PC-9 (cell line): ENCODE results near the gene NECAB2. TPM values are rescaled to one million over a fixed set of nuclear protein-coding genes. Genes with fewer than 3 reads are reported as not detected.
A peak's percentile ranks its signal among the peaks of the same experiment; 100 is the strongest.

Source experiments
- BruUV-seq: library from RNA; stranded (reverse); fragments of 400-500 nt; replicated peaks from 2 replicates; lab custom pipeline; 2021; lab: Mats Ljungman, UMichigan
- CTCF ChIA-PET: fragments of 300-600 bp; sonication (Branson Sonifier 250); formaldehyde crosslinking; loops from one replicate; lab custom pipeline; 2022; ENCODE audit warnings: antibody characterized with exemption; lab: Charles Lee
- POLR2A ChIA-PET: fragments of 300-600 bp; sonication (Branson Sonifier 250); formaldehyde crosslinking; loops from one replicate; lab custom pipeline; 2022; ENCODE audit warnings: antibody characterized with exemption; ENCODE audit not compliant: unreplicated experiment; lab: Charles Lee
- DNase-seq, 2 experiments: peaks; one replicate each; pipeline versions ENCODE4 v3.0.0 to v3.0.0-alpha.2; 2015 to 2022; ENCODE audit warnings: mixed read lengths in 1 of 2
- H2AFZ ChIP-seq: fragments of 200-600 bp; sonication (generic); 2 replicates; pipeline ENCODE4 v1.8.1; 2017; ENCODE audit warnings: antibody characterized with exemption
- H3F3A ChIP-seq: fragments of 200-600 bp; sonication (generic); 2 replicates; pipeline ENCODE4 v1.8.1; 2017; ENCODE audit warnings: antibody characterized with exemption, mild to moderate bottlenecking, low read depth; ENCODE audit not compliant: insufficient read depth
- H3K27ac ChIP-seq: fragments of 200-600 bp; sonication (generic); 2 replicates; pipeline ENCODE4 v1.6.1; 2016; ENCODE audit warnings: mixed run types
- H3K27me3 ChIP-seq: fragments of 200-600 bp; sonication (generic); 2 replicates; pipeline ENCODE4 v1.6.1; 2016; ENCODE audit warnings: low read depth, mixed run types; ENCODE audit not compliant: insufficient read depth
- H3K36me3 ChIP-seq: fragments of 200-600 bp; sonication (generic); 2 replicates; pipeline ENCODE4 v1.6.1; 2016; ENCODE audit warnings: low read depth, mixed run types
- H3K4me1 ChIP-seq: fragments of 200-600 bp; sonication (generic); replicated peaks from 2 replicates; pipeline ENCODE4 v1.6.1; 2016; ENCODE audit warnings: mixed run types; ENCODE audit not compliant: insufficient read depth
- H3K4me2 ChIP-seq: fragments of 200-600 bp; sonication (generic); 2 replicates; pipeline ENCODE4 v1.6.1; 2017; ENCODE audit warnings: mixed run types
- H3K4me3 ChIP-seq: fragments of 200-600 bp; sonication (generic); 2 replicates; pipeline ENCODE4 v1.6.1; 2016; ENCODE audit warnings: mixed run types
- H3K79me2 ChIP-seq: fragments of 200-600 bp; sonication (generic); 2 replicates; pipeline ENCODE4 v1.6.1; 2017; ENCODE audit warnings: low read depth, mixed run types
- H3K9me2 ChIP-seq: fragments of 200-600 bp; sonication (generic); 2 replicates; pipeline ENCODE4 v1.8.1; 2017; ENCODE audit warnings: mild to moderate bottlenecking; ENCODE audit not compliant: insufficient read depth
- H3K9me3 ChIP-seq: fragments of 200-600 bp; sonication (generic); 2 replicates; pipeline ENCODE4 v1.8.1; 2016; ENCODE audit warnings: low read depth; ENCODE audit not compliant: insufficient read depth
- H4K20me1 ChIP-seq: fragments of 200-600 bp; sonication (generic); 2 replicates; pipeline ENCODE4 v1.8.1; 2017; ENCODE audit not compliant: insufficient read depth
- EZH2 ChIP-seq: fragments of 200-600 bp; sonication (generic); IDR thresholded peaks from 2 replicates; pipeline ENCODE4 v1.8.0; 2017; ENCODE audit warnings: antibody characterized with exemption, low read depth
- intact Hi-C: fragments of 100-400 bp; cut with micrococcal nuclease; formaldehyde crosslinking; loops from one replicate; pipeline ENCODE4 v1.10.0; 2022; ENCODE audit not compliant: unreplicated experiment
- total RNA-seq: library from RNA; stranded (reverse); gene quantifications from 2 replicates; pipeline ENCODE4 v1.2.3, GENCODE V29; 2021
- TF ChIP-seq, protein P1 (sequence below): fragments of 200-600 bp; sonication (generic); conservative IDR thresholded peaks from 2 replicates; pipeline ENCODE4 v1.6.1; 2017; ENCODE audit warnings: mixed run types, antibody characterized with exemption, mild to moderate bottlenecking, moderate library complexity

Gene NECAB2
- total RNA-seq, 1 experiment from 2014 or later: 0.74 TPM

DNA sequence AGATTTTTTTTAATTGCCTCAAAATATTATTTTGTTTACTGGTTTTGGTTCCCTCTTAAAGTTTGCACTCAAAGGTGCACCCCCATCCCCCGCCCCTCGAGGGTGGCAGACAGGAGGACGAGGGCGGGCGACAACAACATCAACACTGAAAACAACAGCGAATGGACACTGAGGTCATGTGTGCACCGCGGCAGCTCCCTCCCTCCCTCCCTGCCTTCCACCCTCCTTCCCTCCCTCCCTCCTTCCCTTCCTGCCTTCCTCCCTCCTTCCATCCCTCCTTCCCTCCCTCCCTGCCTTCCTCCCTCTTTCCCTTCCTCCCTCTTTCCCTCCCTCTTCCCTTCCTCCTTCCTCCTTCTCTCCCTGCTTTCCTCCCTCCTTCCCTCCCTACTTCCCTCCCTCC lies 16.5 kb upstream of the NECAB2 start:
- Histone ChIP-seq H3F3A (peaks cover 12% of the 10 kb centered on the region; the same call in 1 of the 2 replicates), H3K27me3 (no peaks in the 10 kb centered on the region), H2AFZ (no peak overlapping the region), H3K9me2 (no peaks in the 10 kb centered on the region), H3K4me1 (peaks cover 22% of the 10 kb centered on the region), H3K4me2 (no peak overlapping the region), H3K9me3 (no peaks in the 10 kb centered on the region), H3K4me3 (no peak overlapping the region), H3K79me2 (peaks cover 26% of the 10 kb centered on the region), H3K27ac (no peak overlapping the region), H4K20me1 (peaks cover 29% of the 10 kb centered on the region), H3K36me3 (no peaks in the 10 kb centered on the region)
- ChIA-PET CTCF (no interaction called here), POLR2A (interaction anchor here (0.6 kb wide), 1 partner anchor 24 kb away, joined by 4 read pairs; no protein-coding TSS in a partner anchor)
- no TSS peak for BruUV-seq
- TF ChIP-seq EZH2: no peak
- TF ChIP-seq, protein P1, sequence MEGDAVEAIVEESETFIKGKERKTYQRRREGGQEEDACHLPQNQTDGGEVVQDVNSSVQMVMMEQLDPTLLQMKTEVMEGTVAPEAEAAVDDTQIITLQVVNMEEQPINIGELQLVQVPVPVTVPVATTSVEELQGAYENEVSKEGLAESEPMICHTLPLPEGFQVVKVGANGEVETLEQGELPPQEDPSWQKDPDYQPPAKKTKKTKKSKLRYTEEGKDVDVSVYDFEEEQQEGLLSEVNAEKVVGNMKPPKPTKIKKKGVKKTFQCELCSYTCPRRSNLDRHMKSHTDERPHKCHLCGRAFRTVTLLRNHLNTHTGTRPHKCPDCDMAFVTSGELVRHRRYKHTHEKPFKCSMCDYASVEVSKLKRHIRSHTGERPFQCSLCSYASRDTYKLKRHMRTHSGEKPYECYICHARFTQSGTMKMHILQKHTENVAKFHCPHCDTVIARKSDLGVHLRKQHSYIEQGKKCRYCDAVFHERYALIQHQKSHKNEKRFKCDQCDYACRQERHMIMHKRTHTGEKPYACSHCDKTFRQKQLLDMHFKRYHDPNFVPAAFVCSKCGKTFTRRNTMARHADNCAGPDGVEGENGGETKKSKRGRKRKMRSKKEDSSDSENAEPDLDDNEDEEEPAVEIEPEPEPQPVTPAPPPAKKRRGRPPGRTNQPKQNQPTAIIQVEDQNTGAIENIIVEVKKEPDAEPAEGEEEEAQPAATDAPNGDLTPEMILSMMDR: no peak
- no peak for DNase-seq
- intact Hi-C loops: loop anchor here (5.0 to 10.0 kb wide), 4 partner anchors 127 to 666 kb away; partner anchors contain the start of genes COTL1 and MEAK7

DNA sequence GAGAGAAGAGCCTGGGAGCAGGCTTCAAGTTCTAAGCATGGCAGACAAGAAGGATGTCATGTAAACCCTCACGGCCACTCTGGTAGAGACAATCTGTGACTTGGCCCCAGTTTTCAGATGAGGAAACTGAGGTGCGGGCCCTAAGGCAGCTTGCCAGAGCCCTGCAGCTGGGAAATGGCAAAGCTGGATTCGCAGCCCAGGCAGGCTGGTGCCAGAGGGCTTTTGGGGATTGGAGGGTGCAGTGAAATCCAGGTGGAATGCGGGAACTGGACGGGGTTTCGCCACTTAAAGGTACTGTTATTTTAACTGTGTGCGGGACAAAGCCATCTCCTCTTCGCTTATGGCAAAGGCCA lies 15.5 kb upstream of the NECAB2 start:
- ChIA-PET CTCF (interaction anchor here (0.5 kb wide), 1 partner anchor 143 kb away, joined by 4 read pairs; no protein-coding TSS in a partner anchor), POLR2A (no interaction called here)
- Histone ChIP-seq H3K36me3 (no peaks in the 10 kb centered on the region), H3K4me3 (peak overlapping the region; percentile 87; the same call in 1 of the 2 replicates), H3K27me3 (no peaks in the 10 kb centered on the region), H3K4me1 (peaks cover 22% of the 10 kb centered on the region), H3K27ac (peak overlapping the region; percentile 91), H4K20me1 (peaks cover 34% of the 10 kb centered on the region), H2AFZ (peak overlapping the region; percentile 69; the same call in 1 of the 2 replicates), H3K9me3 (no peaks in the 10 kb centered on the region), H3F3A (peaks cover 12% of the 10 kb centered on the region; the same call in 1 of the 2 replicates), H3K4me2 (peak overlapping the region; percentile 94), H3K79me2 (peaks cover 30% of the 10 kb centered on the region), H3K9me2 (no peaks in the 10 kb centered on the region)
- intact Hi-C loops: loop anchor here (2.0 to 10.0 kb wide), 5 partner anchors 62 to 665 kb away; partner anchors contain the start of genes COTL1 and MEAK7
- TF ChIP-seq EZH2: no peak
- TF ChIP-seq, protein P1: no peak
- BruUV-seq: TSS peak; percentile 83
- DNase-seq: peak in 1 of 2 experiments; percentile 66

DNA sequence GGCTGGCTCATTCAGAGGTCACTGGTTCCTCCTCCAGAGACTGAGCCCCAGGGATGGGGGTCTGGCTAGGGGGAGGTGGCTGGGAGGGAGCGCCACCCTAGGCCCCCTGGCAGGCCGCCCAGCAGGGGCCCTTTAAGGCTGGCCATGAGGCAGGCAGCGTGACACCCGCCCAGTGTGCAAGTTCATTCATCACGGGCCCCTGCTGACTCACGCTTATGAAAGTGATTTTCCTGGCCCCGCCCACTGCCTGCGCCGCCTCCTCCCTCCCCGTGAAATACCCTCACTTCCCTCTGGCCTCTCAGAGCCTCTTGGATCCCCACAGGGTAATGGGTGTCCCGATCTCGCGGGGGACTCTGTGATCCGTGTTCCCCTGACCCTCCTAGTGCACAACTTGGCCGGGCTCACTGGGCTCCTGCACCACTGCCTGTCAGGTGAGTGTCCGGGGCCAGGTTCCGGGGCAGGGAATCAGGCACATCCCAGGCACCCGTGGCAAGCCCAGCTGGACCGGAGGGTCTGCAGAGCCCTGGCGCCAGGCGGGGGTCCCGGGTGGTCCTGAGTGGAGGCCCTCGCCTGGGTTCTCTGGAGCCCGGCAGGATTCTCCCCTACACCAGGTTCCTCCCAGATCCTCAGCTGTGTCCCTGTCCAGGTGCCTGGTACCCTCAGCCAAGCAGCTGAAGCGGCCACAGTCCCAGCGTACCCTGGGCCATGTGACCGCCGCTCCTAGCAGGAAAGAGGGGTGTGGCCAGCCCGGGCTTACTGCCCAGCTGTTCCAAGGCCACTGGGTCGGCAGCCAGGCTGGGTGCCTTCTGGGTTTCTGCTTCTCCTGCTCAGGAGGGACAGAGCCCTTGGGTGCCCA lies 14.9 kb upstream of the NECAB2 start, which contains the start of gene OSGIN1:
Gene OSGIN1, plus strand, starts transcription at position 301 of the 856 bp plus-strand sequence. CDS start 4,432 bp downstream, outside the sequence.
- H3K27ac ChIP-seq: peak within 1 kb of the TSS; percentile 91
- ChIA-PET POLR2A (no interaction called here), CTCF (interaction anchor here (0.5 to 2.0 kb wide), 5 partner anchors 26 to 143 kb away, joined by 3 to 13 read pairs (median 5); no protein-coding TSS in a partner anchor)
- no peaks in the 10 kb centered on the region for H3K9me2 ChIP-seq
- BruUV-seq: no TSS peak
- peak within 1 kb of the TSS; percentile 94 for H3K4me2 ChIP-seq
- no peaks in the 10 kb centered on the region for H3K9me3 ChIP-seq
- peaks cover 30% of the 10 kb centered on the region for H3K79me2 ChIP-seq
- peak within 1 kb of the TSS; percentile 87 for H3K4me3 ChIP-seq
- no peaks in the 10 kb centered on the region for H3K36me3 ChIP-seq
- peak; percentile 82 to 93 for DNase-seq
- peak within 1 kb of the TSS; percentile 69; the same call in 1 of the 2 replicates for H2AFZ ChIP-seq
- TF ChIP-seq, protein P1: no peak
- TF ChIP-seq EZH2: no peak
- H4K20me1 ChIP-seq: peaks cover 34% of the 10 kb centered on the region
- peaks cover 12% of the 10 kb centered on the region; the same call in 1 of the 2 replicates for H3F3A ChIP-seq
- peaks cover 22% of the 10 kb centered on the region for H3K4me1 ChIP-seq
- H3K27me3 ChIP-seq: no peaks in the 10 kb centered on the region
- intact Hi-C loops: loop anchor here (1.0 to 10.0 kb wide), 6 partner anchors 27 to 664 kb away; partner anchors contain the start of genes COTL1 and MEAK7
